ENCODE measurements around the gene ARHGAP26. TPM values are rescaled to one million over a fixed set of nuclear protein-coding genes. Genes with fewer than 3 reads are reported as not detected.

The ARHGAP26 gene
- total and polyA plus RNA-seq, 2 donors, result 15.1 to 16.2 TPM

DNA sequence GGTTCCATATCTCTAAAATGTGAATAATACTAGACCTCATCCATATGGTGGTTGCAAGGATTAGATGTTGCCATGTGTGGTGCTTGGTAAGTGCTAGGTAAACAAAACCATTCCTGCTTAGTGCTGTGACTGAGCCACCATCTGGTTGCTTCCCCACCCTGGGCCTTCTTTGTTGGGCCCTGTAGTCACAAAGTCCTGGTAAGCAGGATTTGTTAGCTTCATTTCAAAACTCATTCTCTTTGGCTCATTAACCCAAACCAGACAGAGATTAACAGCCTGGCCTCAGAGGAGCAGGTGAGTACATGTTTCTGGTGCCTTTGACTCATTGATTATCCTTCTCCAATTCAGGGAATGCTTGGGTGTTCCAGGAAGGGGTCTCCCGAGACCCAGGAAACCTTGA, 240.2 kb downstream of the ARHGAP26 start:
- WGBS, result 97% methylated on average over 1 of the region's 1 CpG
- H3K9me3 ChIP-seq (ENCODE audit: control insufficient read depth in 2 of 2, insufficient read depth in 1 of 2, low read length in 1 of 2), result no peaks in the 10 kb centered on the region
- no peaks in the 10 kb centered on the region for H3K27me3 ChIP-seq (ENCODE audit: control insufficient read depth in 2 of 2, insufficient read depth in 1 of 2, low read length in 1 of 2)
- H3K36me3 ChIP-seq (ENCODE audit: control insufficient read depth in 2 of 2, insufficient read depth in 2 of 2, low read length in 1 of 2), result peaks cover 0 to 5% of the 10 kb centered on the region in 2 donors
- no peak overlapping the region for H3K27ac ChIP-seq (ENCODE audit: low read depth in 1 of 2, low read length in 1 of 2)
- H3K4me1 ChIP-seq (ENCODE audit: control insufficient read depth in 2 of 2, insufficient read depth in 2 of 2, low read length in 2 of 2), result no peaks in the 10 kb centered on the region
- DNase-seq (ENCODE audit: low read depth in 6 of 9, low spot score in 9 of 9), result no peak
- H3K4me3 ChIP-seq (ENCODE audit: low read length in 2 of 2), result no peak overlapping the region

DNA sequence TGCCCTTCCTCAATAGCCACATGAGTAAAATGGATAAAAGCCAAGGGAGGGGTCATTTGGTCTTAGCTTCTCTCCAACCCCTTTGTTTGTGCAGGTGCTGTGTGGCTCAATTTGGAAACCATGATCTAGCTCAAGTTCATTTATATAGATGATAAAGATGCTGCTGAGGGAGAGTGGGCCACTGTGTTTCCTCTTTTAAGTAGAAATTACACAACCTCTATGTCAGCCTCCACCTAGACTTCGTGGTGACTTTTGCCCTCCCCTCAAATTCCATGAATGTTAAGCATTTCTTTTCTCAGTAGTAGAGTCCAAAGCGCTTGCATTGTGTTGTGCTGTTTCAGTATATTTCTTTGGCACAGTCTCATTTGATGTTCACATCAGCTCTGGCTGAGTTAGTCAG, 241.4 kb downstream of the ARHGAP26 start:
- no peaks in the 10 kb centered on the region for H3K27me3 ChIP-seq (ENCODE audit: control insufficient read depth in 2 of 2, insufficient read depth in 1 of 2, low read length in 1 of 2)
- no peak overlapping the region for H3K27ac ChIP-seq (ENCODE audit: low read depth in 1 of 2, low read length in 1 of 2)
- H3K9me3 ChIP-seq (ENCODE audit: control insufficient read depth in 2 of 2, insufficient read depth in 1 of 2, low read length in 1 of 2), result no peaks in the 10 kb centered on the region
- H3K36me3 ChIP-seq (ENCODE audit: control insufficient read depth in 2 of 2, insufficient read depth in 2 of 2, low read length in 1 of 2), result peaks cover 0 to 5% of the 10 kb centered on the region in 2 donors
- H3K4me1 ChIP-seq (ENCODE audit: control insufficient read depth in 2 of 2, insufficient read depth in 2 of 2, low read length in 2 of 2), result no peaks in the 10 kb centered on the region
- no peak for DNase-seq (ENCODE audit: low read depth in 6 of 9, low spot score in 9 of 9)
- H3K4me3 ChIP-seq (ENCODE audit: low read length in 2 of 2), result no peak overlapping the region
- WGBS, result 89% methylated on average over 2 of the region's 2 CpGs

GRCh38 chr5:143013176-143013891, 243.2 kb downstream of the ARHGAP26 start:
- H3K27ac ChIP-seq (ENCODE audit: low read depth in 1 of 2, low read length in 1 of 2), result no peak overlapping the region
- peaks cover 0 to 7% of the 10 kb centered on the region in 2 donors for H3K36me3 ChIP-seq (ENCODE audit: control insufficient read depth in 2 of 2, insufficient read depth in 2 of 2, low read length in 1 of 2)
- no peak overlapping the region for H3K4me3 ChIP-seq (ENCODE audit: low read length in 2 of 2)
- no peak for DNase-seq (ENCODE audit: low read depth in 6 of 9, low spot score in 9 of 9)
- H3K27me3 ChIP-seq (ENCODE audit: control insufficient read depth in 2 of 2, insufficient read depth in 1 of 2, low read length in 1 of 2), result no peaks in the 10 kb centered on the region
- no peaks in the 10 kb centered on the region for H3K4me1 ChIP-seq (ENCODE audit: control insufficient read depth in 2 of 2, insufficient read depth in 2 of 2, low read length in 2 of 2)
- WGBS, result 98% methylated on average over 4 of the region's 4 CpGs
- no peaks in the 10 kb centered on the region for H3K9me3 ChIP-seq (ENCODE audit: control insufficient read depth in 2 of 2, insufficient read depth in 1 of 2, low read length in 1 of 2)

- WGBS, result 96% methylated on average over 12 of the region's 12 CpGs
- DNase-seq (ENCODE audit: low read depth in 6 of 9, low spot score in 9 of 9), result peak in 1 of 9 donors; percentile 38
Measured at GRCh38 chr5:143014017-143014651, 244.0 kb downstream of the ARHGAP26 start.

DNA sequence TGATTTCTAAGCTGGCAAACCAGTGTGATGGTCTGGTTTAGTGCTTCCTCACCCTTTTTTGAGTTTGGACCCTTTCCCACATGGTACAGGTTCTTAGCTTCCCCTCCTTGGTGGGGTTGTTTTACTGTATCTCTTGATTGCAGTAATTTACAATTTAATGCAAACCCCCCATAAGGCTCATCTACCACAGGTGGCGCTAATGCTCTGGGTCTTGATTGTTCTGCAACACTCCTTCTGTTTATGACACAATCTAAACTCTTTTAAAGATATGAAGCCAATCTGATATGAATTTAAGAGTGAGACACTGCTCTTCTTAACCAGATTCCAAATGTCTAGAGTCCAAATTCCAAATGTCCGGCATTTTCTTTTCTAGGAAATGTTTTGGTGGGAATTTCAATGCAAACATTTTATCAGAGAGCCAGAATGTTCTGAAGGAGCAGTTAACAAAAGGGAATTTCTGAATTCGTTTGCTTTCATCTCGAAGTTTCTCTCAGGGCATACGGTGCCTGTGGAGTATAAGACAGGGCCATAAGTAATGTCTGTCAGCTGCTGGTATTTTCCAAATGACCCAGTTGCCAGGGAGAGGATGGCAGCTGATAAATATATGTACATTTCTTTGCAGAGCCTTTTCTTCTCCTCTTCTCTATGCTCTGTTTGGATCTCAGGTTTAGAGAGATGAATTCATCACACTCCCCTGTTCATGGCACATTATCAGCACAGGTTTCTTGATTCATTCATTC, 246.8 kb downstream of the ARHGAP26 start:
- H3K27ac ChIP-seq (ENCODE audit: low read depth in 1 of 2, low read length in 1 of 2), result no peak overlapping the region
- H3K4me3 ChIP-seq (ENCODE audit: low read length in 2 of 2), result no peak overlapping the region
- H3K36me3 ChIP-seq (ENCODE audit: control insufficient read depth in 2 of 2, insufficient read depth in 2 of 2, low read length in 1 of 2), result peaks cover 0 to 7% of the 10 kb centered on the region in 2 donors
- no peaks in the 10 kb centered on the region for H3K27me3 ChIP-seq (ENCODE audit: control insufficient read depth in 2 of 2, insufficient read depth in 1 of 2, low read length in 1 of 2)
- DNase-seq (ENCODE audit: low read depth in 6 of 9, low spot score in 9 of 9), result peak in 4 of 9 donors; percentile 20 to 63 (median 40)
- peaks cover 4 to 9% of the 10 kb centered on the region in 2 donors for H3K4me1 ChIP-seq (ENCODE audit: control insufficient read depth in 2 of 2, insufficient read depth in 2 of 2, low read length in 2 of 2)
- H3K9me3 ChIP-seq (ENCODE audit: control insufficient read depth in 2 of 2, insufficient read depth in 1 of 2, low read length in 1 of 2), result no peaks in the 10 kb centered on the region
- WGBS, result 94% methylated on average over 5 of the region's 5 CpGs

More at GRCh38 chr5:143014017-143014651, 244.0 kb downstream of the ARHGAP26 start:
- Histone ChIP-seq H3K4me1 (ENCODE audit: control insufficient read depth in 2 of 2, insufficient read depth in 2 of 2, low read length in 2 of 2) (no peaks in the 10 kb centered on the region), H3K27me3 (ENCODE audit: control insufficient read depth in 2 of 2, insufficient read depth in 1 of 2, low read length in 1 of 2) (no peaks in the 10 kb centered on the region), H3K4me3 (ENCODE audit: low read length in 2 of 2) (no peak overlapping the region), H3K36me3 (ENCODE audit: control insufficient read depth in 2 of 2, insufficient read depth in 2 of 2, low read length in 1 of 2) (peaks cover 0 to 7% of the 10 kb centered on the region in 2 donors), H3K9me3 (ENCODE audit: control insufficient read depth in 2 of 2, insufficient read depth in 1 of 2, low read length in 1 of 2) (no peaks in the 10 kb centered on the region), H3K27ac (ENCODE audit: low read depth in 1 of 2, low read length in 1 of 2) (no peak overlapping the region)

DNA sequence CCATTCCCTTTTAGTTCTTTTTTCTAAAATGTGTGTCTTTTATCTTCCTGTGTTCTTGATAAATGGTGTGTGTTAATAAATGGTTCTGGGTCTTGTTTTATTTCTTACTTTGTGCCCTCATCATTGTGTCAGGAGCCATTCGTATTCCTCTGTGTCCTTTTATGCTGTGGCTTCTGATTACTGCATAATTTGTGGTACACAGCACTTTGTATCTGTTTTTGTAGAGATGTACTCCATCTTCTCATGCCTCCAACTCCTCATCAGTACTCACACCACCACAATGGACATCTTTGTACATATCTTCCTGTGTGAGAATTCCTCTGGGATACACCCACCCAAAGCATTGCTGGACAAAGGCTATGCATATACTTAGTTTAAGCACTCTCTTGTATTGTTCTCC, 247.4 kb downstream of the ARHGAP26 start:
- H3K4me1 ChIP-seq (ENCODE audit: control insufficient read depth in 2 of 2, insufficient read depth in 2 of 2, low read length in 2 of 2), result peaks cover 4 to 9% of the 10 kb centered on the region in 2 donors
- H3K9me3 ChIP-seq (ENCODE audit: control insufficient read depth in 2 of 2, insufficient read depth in 1 of 2, low read length in 1 of 2), result no peaks in the 10 kb centered on the region
- DNase-seq (ENCODE audit: low read depth in 6 of 9, low spot score in 9 of 9), result no peak
- WGBS, result 100% methylated on average over 1 of the region's 1 CpG
- H3K4me3 ChIP-seq (ENCODE audit: low read length in 2 of 2), result no peak overlapping the region
- no peaks in the 10 kb centered on the region for H3K27me3 ChIP-seq (ENCODE audit: control insufficient read depth in 2 of 2, insufficient read depth in 1 of 2, low read length in 1 of 2)
- peaks cover 0 to 7% of the 10 kb centered on the region in 2 donors for H3K36me3 ChIP-seq (ENCODE audit: control insufficient read depth in 2 of 2, insufficient read depth in 2 of 2, low read length in 1 of 2)
- H3K27ac ChIP-seq (ENCODE audit: low read depth in 1 of 2, low read length in 1 of 2), result no peak overlapping the region

DNA sequence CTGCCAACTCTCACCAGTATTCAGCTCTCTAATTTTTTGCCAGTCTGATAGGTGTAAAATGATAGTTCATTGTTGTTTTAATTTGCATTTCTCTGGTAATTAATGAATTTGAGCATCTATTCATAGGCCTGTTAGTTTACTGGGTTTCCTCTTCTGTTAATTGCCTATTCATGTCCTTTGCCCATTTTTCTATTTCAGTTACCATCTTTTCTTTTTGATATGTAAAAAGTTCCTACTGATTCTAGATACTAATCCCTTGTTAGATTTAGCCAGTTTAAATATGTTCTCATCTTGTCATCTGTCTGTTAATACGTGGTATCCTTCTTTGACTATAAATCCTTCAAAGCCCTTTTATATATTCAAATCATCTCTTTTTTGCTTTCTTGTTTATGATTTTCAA, 247.8 kb downstream of the ARHGAP26 start:
- Histone ChIP-seq H3K27ac (ENCODE audit: low read depth in 1 of 2, low read length in 1 of 2) (no peak overlapping the region), H3K36me3 (ENCODE audit: control insufficient read depth in 2 of 2, insufficient read depth in 2 of 2, low read length in 1 of 2) (peaks cover 1 to 7% of the 10 kb centered on the region in 2 donors)
- 98% methylated on average over 1 of the region's 1 CpG for WGBS

DNA sequence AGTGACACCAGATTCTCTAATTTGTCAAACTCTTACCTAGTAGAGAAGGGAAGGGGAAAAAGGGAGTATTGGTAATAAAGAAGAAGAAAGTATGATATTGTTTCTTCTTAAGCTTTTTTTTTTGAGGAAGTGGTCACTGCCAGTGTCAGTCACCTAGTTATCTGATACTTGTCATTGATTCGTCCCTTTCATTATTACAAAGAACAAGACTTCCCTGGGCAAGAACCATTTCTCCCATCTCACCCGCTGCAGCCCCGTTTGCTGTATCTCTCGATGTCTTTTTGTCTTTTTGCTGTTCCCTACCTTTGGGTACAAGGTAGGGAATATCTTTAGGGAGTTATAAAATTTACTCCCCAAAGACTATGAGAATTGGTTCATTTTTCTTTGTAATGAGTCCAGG, 249.0 kb downstream of the ARHGAP26 start:
- Histone ChIP-seq H3K27me3 (ENCODE audit: control insufficient read depth in 2 of 2, insufficient read depth in 1 of 2, low read length in 1 of 2) (no peaks in the 10 kb centered on the region), H3K27ac (ENCODE audit: low read depth in 1 of 2, low read length in 1 of 2) (no peak overlapping the region), H3K36me3 (ENCODE audit: control insufficient read depth in 2 of 2, insufficient read depth in 2 of 2, low read length in 1 of 2) (peaks cover 3 to 4% of the 10 kb centered on the region in 2 donors), H3K4me1 (ENCODE audit: control insufficient read depth in 2 of 2, insufficient read depth in 2 of 2, low read length in 2 of 2) (peaks cover 20 to 23% of the 10 kb centered on the region in 2 donors), H3K4me3 (ENCODE audit: low read length in 2 of 2) (no peak overlapping the region), H3K9me3 (ENCODE audit: control insufficient read depth in 2 of 2, insufficient read depth in 1 of 2, low read length in 1 of 2) (no peaks in the 10 kb centered on the region)
- no peak for DNase-seq (ENCODE audit: low read depth in 6 of 9, low spot score in 9 of 9)
- WGBS, result 98% methylated on average over 4 of the region's 4 CpGs

More for the DNA sequence above, 247.8 kb downstream of the ARHGAP26 start:
- Histone ChIP-seq H3K9me3 (ENCODE audit: control insufficient read depth in 2 of 2, insufficient read depth in 1 of 2, low read length in 1 of 2) (no peaks in the 10 kb centered on the region), H3K4me1 (ENCODE audit: control insufficient read depth in 2 of 2, insufficient read depth in 2 of 2, low read length in 2 of 2) (peaks cover 9 to 12% of the 10 kb centered on the region in 2 donors), H3K4me3 (ENCODE audit: low read length in 2 of 2) (no peak overlapping the region), H3K27me3 (ENCODE audit: control insufficient read depth in 2 of 2, insufficient read depth in 1 of 2, low read length in 1 of 2) (no peaks in the 10 kb centered on the region)
- DNase-seq (ENCODE audit: low read depth in 6 of 9, low spot score in 9 of 9), result no peak
